ENCODE measurements around the gene FGF7.

DNA sequence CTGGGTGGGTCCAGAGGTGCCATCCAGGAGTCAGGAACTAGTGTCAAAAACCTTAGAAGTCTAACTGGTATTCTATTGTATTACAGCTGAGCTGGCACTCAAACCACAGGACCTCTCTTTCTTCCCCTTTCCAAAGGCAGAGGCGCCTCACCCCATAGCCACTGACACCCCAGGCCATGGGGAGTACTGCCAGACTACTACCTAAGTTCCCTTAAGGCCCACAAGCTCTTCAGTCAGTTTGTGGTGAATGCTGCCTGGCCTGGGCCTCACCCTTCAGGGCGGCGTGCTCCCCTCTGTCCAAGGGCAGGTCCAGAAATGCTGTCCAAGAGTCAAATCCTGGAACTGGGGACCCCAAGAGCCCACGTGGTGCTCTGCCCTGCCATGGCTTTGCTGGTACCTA is 43.0 kb upstream of the FGF7 start:
- TF ChIP-seq EZH2 (IDR thresholded peaks at IDR 0.05; ENCODE audit: insufficient read depth, poor library complexity, severe bottlenecking) (no peak), EZH2phosphoT487 (IDR thresholded peaks at IDR 0.05; ENCODE audit: insufficient read depth, low read depth) (no peak)

Measured in GM23248 (cell line).